HG03520 (cell line): ENCODE data around the gene XIAP.
A peak's percentile ranks its signal among the peaks of the same experiment; 100 is the strongest.

Experiments
- ATAC-seq: cut with Tn5 transposase; IDR thresholded peaks from one replicate; pipeline ENCODE4 v1.9.1; 2021; ENCODE audit warnings: mild to moderate bottlenecking, moderate library complexity; ENCODE audit not compliant: unreplicated experiment

The XIAP gene

GRCh38 chrX:123959281-123960063 is 99.6 kb downstream of the XIAP start:
- ATAC-seq = no peak

GRCh38 chrX:123960956-123961267 is 101.1 kb downstream of the XIAP start:
- ATAC-seq = no peak

- ATAC-seq = no peak
Measured at GRCh38 chrX:123961268-123962005, 101.6 kb downstream of the XIAP start, which contains the start of gene STAG2. Gene STAG2, plus strand, starts transcription at chrX:123961706. Its CDS starts 60,922 bp downstream, at chrX:124022628.

GRCh38 chrX:123962006-123962467 is 102.2 kb downstream of the XIAP start:
- ATAC-seq = no peak

- peak; percentile 66 for ATAC-seq
Measured at GRCh38 chrX:123962794-123963373, 103.0 kb downstream of the XIAP start.
